ENCODE data around the gene POU4F3. TPM values are rescaled to one million over a fixed set of nuclear protein-coding genes. Genes with fewer than 3 reads are reported as not detected.

Gene POU4F3
- total and polyA plus RNA-seq, 2 of the 8 experiments (the other 6 are each of a cell fraction or from before 2014, with no cell fraction given), result 0.09 TPM; not detected in 1

GRCh38 chr5:146344155-146345118, 5.8 kb downstream of the POU4F3 start (continued):
- TF ChIP-seq ATF3 (IDR thresholded peaks at IDR 0.05; ENCODE audit: insufficient read depth, low read depth, low read length) (no peak), E2F6 (IDR thresholded peaks at IDR 0.05) (no peak), PHF8 (conservative IDR thresholded peaks at IDR 0.05; ENCODE audit: low read depth, low read length) (no peak), JUN (IDR thresholded peaks at IDR 0.05; ENCODE audit: low read depth, low read length) (no peak)

All from H1 (cell line).